WI38 (cell line): ENCODE results near the gene NISCH.
A peak's percentile ranks its signal among the peaks of the same experiment; 100 is the strongest.

Source experiments
- H3K4me3 ChIP-seq: 2 replicates; pipeline ENCODE4 v1.5.1; 2011; ENCODE audit warnings: low read depth, mild to moderate bottlenecking, control low read depth, low read length
- TF ChIP-seq, protein P1 (sequence below): IDR thresholded peaks from 2 replicates; pipeline ENCODE4 v1.5.1; 2012; ENCODE audit warnings: low read depth, mild to moderate bottlenecking, control low read depth, low read length

NISCH gene

GRCh38 chr3:52455283-52456168, at the start of gene NISCH:
TSS of gene NISCH (plus strand) at chr3:52455604. CDS start at chr3:52455642, 38 bp downstream.
- H3K4me3 ChIP-seq, result peak within 1 kb of the TSS; percentile 75
- TF ChIP-seq, protein P1, sequence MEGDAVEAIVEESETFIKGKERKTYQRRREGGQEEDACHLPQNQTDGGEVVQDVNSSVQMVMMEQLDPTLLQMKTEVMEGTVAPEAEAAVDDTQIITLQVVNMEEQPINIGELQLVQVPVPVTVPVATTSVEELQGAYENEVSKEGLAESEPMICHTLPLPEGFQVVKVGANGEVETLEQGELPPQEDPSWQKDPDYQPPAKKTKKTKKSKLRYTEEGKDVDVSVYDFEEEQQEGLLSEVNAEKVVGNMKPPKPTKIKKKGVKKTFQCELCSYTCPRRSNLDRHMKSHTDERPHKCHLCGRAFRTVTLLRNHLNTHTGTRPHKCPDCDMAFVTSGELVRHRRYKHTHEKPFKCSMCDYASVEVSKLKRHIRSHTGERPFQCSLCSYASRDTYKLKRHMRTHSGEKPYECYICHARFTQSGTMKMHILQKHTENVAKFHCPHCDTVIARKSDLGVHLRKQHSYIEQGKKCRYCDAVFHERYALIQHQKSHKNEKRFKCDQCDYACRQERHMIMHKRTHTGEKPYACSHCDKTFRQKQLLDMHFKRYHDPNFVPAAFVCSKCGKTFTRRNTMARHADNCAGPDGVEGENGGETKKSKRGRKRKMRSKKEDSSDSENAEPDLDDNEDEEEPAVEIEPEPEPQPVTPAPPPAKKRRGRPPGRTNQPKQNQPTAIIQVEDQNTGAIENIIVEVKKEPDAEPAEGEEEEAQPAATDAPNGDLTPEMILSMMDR, result no peak

GRCh38 chr3:52406231-52406661, 49.2 kb upstream of the NISCH start:
- TF ChIP-seq, protein P1, result no peak
- H3K4me3 ChIP-seq, result no peak overlapping the region

- TF ChIP-seq, protein P1, result no peak
- no peak overlapping the region for H3K4me3 ChIP-seq
These were observed 48.5 kb upstream of the NISCH start for GRCh38 chr3:52406791-52407510.

DNA sequence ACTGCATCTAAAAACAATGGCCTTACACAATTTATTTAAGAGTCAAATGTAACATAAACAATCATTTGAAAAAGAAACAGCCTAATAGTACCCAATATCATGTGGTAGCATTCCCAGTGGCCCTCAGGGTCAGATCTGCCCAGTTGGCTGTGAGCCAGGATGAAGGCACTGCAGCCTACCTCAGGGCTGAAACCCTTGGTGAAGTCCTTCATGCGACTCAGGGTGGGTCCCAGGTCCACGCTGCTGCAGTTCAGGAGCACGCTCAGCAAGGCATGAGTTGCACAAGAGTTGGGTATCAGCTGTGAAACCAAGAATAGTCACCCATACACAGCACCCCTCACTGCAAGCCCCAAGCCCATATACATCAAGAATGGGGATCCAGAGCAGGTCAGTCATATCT, 47.6 kb upstream of the NISCH start:
- no peak overlapping the region for H3K4me3 ChIP-seq
- TF ChIP-seq, protein P1, result no peak

- H3K4me3 ChIP-seq, result peak overlapping the region; percentile 97
- TF ChIP-seq, protein P1, result no peak
These were observed 46.9 kb upstream of the NISCH start for GRCh38 chr3:52408466-52408865.

GRCh38 chr3:52415800-52416199, 39.6 kb upstream of the NISCH start:
- H3K4me3 ChIP-seq, result no peak overlapping the region
- TF ChIP-seq, protein P1, result no peak

DNA sequence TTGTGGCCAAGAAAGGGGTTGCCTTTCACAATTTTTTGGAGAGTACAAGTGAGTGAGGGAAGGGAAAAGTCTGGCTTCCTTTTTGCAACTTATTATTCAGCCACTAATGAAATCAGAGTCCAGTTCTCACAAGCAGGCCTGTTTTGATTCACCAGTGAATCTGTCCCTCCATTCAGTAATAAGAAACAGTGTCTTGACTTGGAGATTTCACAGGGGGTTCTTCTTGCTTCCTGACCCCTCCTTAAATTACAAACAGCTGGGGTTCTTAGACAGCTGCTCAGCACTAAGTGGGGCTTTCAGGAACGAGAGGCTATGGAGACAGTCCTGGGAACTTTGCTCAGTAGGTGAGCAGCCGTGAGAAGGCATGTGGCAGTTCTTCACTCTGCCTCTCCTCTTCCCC, 35.0 kb upstream of the NISCH start:
- H3K4me3 ChIP-seq, result no peak overlapping the region
- TF ChIP-seq, protein P1, result no peak
